Cortex of kidney (tissue), 1 donor: ENCODE results near the gene PLN.

Experiments
- DNase-seq: peaks from one replicate; lab custom pipeline; 2025; lab: John Stamatoyannopoulos, UW

PLN gene

DNA sequence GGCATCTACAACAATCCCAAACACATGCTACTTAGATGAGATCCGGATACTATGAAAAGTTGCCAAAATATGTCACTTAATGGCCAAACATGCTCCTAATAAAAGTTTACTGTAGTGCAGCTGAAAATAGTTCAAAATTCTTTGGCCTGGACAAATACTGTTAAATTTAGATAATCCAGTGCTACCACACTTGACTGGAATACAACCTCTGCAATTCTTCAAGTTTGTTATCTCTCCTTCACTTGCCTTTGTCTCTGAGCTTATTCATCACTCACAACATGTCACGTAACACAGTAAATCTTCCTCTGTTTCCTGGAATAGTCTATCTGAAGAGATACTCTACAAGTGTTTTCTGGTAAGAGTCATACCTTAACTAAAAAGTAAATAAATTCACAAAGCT is 10.5 kb upstream of the PLN start:
- DNase-seq = no peak

DNA sequence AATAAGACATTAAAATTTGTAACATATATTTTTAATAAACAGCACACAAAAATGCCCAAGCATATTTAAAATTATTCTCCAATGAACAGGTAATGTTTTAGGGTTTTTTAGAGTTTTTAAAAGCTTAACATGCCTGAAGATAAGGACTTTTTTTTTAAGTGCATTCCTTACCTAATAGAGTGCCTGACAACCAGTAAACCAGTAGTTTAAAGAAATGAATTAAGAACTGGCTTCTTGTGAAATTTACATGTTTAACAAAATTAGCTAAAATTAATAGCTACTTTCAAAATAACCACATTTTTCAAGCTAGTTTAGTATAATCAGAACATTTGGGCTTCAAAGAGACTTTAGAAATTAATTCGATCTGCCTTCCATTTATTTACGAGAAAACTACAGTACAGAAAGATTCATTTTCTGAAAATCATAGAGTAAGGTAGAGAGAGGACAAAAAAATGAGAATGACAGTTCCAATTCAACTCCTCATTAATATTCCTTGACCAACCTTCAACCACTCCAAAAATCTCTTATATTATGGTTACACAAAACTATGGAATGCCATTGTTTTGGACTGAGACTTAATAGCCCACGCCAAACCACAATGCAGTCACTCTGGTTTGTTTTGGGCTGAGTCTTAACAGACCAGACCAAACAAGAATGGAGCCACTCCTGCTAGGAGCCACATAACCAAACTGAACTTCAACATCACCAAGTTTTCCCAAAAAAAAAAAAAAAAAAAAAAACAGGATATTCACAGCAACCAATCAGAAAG is 5.7 kb upstream of the PLN start:
- DNase-seq = no peak

- no peak for DNase-seq
Observed at GRCh38 chr6:118544105-118544504, 4.0 kb upstream of the PLN start.

DNA sequence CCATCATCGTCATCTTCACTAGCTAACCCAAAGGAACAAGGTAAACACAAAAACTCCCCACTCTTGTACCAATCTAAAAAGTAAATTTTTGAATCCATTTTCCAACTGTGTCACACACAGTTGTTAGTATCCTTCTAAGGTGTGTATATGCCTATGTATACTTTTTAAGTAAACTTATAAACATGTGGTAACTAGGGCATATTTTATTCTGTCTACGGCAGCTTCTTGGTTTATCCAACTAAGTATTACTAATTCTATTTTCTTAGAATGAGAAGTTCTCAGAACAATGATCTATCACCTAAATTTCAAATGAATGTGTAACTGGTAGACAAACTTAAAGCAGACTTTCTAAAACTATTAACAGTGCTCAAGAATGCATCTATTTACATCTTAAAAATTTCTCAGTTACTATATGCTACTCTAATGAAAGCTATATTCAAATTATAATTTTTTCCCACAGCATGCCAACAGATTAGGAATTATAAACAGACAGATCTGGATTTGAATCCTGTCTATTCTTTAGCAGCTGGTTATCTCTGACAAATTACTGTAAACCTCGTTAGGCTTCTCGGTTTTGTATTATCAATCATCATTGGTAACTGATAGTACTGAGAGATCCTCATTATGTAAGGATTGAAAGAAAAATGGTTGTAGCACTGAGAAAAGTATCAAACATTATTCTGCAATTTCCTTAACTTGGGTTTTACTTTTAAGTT is 1.8 kb upstream of the PLN start:
- no peak for DNase-seq

DNA sequence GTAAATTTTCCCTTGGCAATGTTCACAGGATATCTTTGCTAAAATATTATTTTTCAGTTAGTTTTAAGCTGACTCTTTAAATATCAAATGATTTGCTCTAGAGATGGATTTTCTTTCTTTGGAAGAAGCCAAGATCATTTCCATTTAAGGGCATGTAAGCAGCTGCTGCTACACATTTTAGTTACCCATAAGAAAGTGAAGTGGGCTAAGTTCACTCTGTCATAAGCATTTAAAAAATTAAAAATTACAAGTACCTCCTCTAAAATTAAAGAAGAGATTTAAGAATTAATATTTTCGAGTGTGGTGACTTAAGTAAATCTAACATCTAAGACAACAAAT is 1.2 kb upstream of the PLN start:
- DNase-seq = no peak

DNA sequence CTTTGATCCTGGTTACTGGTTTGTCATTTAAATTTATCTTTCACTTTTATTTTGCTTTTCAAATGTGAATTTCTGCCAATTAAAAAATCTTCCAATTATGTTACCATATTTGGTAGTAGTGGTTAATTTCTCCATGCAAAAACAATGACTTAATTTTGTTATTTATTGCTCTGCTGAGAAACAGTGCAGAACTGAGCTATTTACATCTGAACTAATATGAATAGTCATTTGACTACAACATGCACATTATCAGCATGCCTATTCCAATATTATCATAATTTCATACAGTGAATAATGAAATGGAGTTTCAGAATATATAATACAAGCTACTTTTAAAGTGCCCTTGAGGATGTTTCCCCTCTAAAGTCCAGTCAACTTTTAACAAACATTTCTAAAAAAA is 517 bp downstream of the PLN start:
- no peak for DNase-seq

DNA sequence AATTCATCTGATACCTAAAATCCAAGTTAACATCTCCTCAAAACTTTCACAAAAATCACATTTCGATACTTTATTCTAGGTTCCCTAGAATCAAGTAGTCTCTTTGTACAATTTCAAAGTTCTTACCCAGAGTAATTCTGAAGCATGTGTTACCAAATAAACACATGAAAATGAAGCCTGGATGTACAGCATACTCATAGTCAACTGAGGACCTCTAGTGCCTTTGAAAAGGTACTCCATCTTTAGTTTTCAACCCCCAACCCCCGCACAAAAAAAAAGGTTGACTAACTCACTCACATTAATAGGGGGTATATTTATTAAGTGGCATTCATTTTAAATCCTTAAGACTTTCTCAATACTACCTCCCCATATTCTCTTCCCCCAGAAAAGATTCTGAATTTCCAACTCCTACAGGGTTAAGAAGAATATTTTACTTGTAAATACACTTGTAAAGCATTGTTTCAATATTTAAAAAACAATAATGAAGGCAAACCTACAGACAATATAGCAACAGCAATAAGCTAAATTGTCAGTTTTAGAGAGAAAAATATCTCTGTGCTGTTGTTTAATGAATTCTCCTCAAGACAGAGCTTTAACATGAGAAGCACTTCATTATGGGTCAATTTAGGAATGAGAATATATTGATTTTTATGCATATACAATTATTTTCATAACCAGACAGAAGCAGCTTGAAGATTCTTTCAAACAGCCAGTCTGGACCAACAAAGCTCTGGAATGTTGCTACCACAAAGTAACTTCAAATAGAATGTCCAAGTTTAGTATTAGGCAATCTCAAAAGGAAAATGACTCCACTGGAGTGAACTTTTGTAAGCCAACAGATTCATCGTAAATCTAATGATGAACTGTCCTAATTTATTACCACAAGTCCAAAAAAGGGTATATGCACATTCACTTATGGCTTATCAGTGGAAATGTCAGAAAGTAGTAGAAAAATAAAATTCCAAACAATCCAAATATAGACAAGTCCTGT is 3.3 kb downstream of the PLN start:
- DNase-seq = no peak

- no peak for DNase-seq
Observed at GRCh38 chr6:118553132-118553531, 5.0 kb downstream of the PLN start.

- no peak for DNase-seq
Observed at GRCh38 chr6:118554698-118555097, 6.6 kb downstream of the PLN start.

DNA sequence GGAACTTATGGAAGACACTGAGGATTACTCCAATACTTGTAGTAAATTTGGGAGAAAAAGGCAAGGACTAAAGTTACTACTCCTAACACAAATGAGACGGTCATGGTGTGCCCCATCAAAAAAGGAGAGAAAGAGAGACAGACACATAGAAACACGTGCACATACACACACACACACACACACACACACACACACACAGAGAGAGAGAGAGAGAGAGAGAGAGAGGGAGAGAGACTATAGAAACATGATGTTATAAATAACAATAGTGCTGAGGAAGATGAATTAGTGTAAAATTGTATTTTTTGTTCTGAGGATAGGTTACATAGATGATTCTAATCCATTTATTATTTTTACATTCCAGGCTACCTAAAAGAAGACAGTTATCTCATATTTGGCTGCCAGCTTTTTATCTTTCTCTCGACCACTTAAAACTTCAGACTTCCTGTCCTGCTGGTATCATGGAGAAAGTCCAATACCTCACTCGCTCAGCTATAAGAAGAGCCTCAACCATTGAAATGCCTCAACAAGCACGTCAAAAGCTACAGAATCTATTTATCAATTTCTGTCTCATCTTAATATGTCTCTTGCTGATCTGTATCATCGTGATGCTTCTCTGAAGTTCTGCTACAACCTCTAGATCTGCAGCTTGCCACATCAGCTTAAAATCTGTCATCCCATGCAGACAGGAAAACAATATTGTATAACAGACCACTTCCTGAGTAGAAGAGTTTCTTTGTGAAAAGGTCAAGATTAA is 10.5 kb downstream of the PLN start:
- DNase-seq = no peak

GRCh38 chr6:118559659-118560058 is 11.6 kb downstream of the PLN start:
- DNase-seq = no peak

DNA sequence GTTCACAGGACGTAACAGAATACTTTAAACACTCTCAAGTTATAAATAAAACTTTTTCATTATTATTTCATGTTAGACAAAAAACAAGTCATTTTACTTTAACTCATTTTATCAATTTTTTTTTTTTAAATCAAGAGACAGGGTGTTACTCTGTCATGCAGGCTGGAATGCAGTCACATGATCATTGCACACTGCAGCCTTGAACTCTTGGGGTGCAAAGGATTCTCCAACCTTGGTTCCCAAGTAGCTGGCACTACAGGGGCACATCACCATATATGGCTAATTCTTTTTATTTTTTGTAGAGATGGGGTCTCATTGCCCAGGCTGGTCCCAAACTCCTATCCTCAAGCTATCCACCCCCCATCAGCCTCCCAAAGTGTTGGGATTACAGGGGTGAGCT is 14.2 kb downstream of the PLN start:
- no peak for DNase-seq

- DNase-seq = no peak
Observed at GRCh38 chr6:118562959-118563358, 14.9 kb downstream of the PLN start.

- no peak for DNase-seq
Observed at GRCh38 chr6:118565311-118565960, 17.3 kb downstream of the PLN start.

DNA sequence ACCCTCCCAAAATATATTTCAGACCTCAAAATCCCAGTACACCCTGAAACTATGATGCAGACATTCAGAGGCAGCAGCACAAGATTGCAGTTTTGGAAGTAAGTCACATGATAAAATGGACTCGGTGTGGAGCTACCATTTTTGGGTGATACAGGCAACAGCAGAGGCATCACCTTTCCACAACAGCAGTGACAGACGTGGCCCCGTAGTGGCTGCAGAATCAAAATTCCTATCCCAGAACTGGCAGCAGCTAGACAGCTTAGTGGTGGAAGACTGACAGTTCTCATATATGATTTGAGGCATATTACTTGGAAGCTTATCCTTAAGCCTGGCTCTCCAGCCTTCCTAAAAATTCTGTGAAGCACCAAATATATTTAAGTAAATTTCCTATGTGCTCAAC is 19.9 kb downstream of the PLN start:
- no peak for DNase-seq

GRCh38 chr6:118569498-118569897 is 21.4 kb downstream of the PLN start:
- no peak for DNase-seq

DNA sequence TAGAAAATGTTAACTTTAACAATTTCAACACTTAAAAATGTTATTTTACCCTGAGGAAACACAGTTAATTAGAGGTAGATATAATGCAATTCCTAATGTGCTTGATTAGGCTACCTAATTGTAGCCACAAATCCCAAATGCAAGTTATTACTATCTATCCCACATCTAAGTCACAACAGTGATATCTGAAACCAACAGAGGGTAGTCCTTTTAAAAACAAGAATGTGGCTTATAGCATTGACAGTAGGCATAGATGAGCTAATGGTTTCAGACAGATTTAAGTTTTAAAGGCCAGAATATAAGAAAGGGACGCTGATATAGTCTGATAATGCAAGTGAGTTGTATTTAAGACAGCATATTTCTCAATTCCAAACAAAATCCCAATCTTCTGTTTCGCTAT is 23.0 kb downstream of the PLN start:
- DNase-seq = no peak

GRCh38 chr6:118574051-118574865 is 26.2 kb downstream of the PLN start:
- DNase-seq = no peak

DNA sequence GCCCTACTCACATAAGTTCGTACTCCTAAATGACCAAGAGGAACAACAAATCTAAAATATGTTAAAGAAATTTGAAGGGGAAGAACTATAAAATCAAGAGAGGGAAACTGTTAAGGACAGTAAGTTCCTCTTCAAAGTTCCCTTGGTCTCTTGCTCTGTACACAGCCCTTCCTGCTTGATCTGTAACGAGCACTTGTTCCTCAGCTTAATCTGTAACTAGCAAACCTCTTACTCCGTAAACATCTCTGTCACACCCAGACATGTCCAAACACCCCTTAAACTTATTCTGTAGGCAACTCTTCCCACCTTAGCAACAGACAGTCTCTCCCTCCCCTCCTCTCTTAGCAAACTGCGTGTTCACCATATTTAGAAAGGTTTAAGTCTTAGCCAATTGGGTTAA is 29.9 kb downstream of the PLN start:
- DNase-seq = no peak

- no peak for DNase-seq
Observed at GRCh38 chr6:118578617-118579016, 30.5 kb downstream of the PLN start.

- DNase-seq = no peak
Observed at GRCh38 chr6:118579786-118580185, 31.7 kb downstream of the PLN start.
